H9 (cell line): ENCODE measurements around the gene SSNA1. TPM values are rescaled to one million over a fixed set of nuclear protein-coding genes. Genes with fewer than 3 reads are reported as not detected.

Experiments used
- DNase-seq: peaks from one replicate; pipeline ENCODE4 v3.0.0-alpha.2; 2017
- H2AFZ ChIP-seq: one replicate; pipeline ENCODE4 v1.6.1; 2013; ENCODE audit warnings: mild to moderate bottlenecking, low read length, control low read depth, moderate library complexity
- H2AK5ac ChIP-seq: 2 replicates; pipeline ENCODE4 v1.6.1; 2013; ENCODE audit warnings: low read length, control low read depth, mixed read lengths; ENCODE audit not compliant: insufficient read length
- H2BK120ac ChIP-seq: one replicate; pipeline ENCODE4 v1.6.1; 2013; ENCODE audit warnings: low read depth, mild to moderate bottlenecking, low read length, control low read depth, inconsistent platforms; ENCODE audit not compliant: poor library complexity, severe bottlenecking
- H2BK12ac ChIP-seq: 2 replicates; pipeline ENCODE4 v1.6.1; 2013; ENCODE audit warnings: low read length, control low read depth, mixed read lengths, low read depth; ENCODE audit not compliant: insufficient read length
- H2BK15ac ChIP-seq: 2 replicates; pipeline ENCODE4 v1.6.1; 2013; ENCODE audit warnings: low read depth, low read length, control low read depth
- H2BK20ac ChIP-seq: one replicate; pipeline ENCODE4 v1.6.1; 2013; ENCODE audit warnings: low read depth, mild to moderate bottlenecking, low read length, control low read depth, inconsistent platforms; ENCODE audit not compliant: poor library complexity, severe bottlenecking
- H2BK5ac ChIP-seq: 2 replicates; pipeline ENCODE4 v1.6.1; 2013; ENCODE audit warnings: low read length, control low read depth, mixed read lengths; ENCODE audit not compliant: insufficient read length
- H3K14ac ChIP-seq: 2 replicates; pipeline ENCODE4 v1.6.1; 2013; ENCODE audit warnings: low read length, control low read depth; ENCODE audit not compliant: insufficient read depth
- H3K18ac ChIP-seq: 2 replicates; pipeline ENCODE4 v1.6.1; 2013; ENCODE audit warnings: low read depth, mild to moderate bottlenecking, mixed read lengths, low read length, control low read depth; ENCODE audit not compliant: insufficient read length
- H3K23ac ChIP-seq: 2 replicates; pipeline ENCODE4 v1.6.1; 2013; ENCODE audit warnings: low read length, control low read depth, mixed read lengths, low read depth; ENCODE audit not compliant: insufficient read length
- H3K23me2 ChIP-seq: 2 replicates; pipeline ENCODE4 v1.6.1; 2013; ENCODE audit warnings: low read depth, mild to moderate bottlenecking, mixed read lengths, low read length, control low read depth; ENCODE audit not compliant: insufficient read length, poor library complexity, severe bottlenecking
- H3K27ac ChIP-seq: 2 replicates; pipeline ENCODE4 v1.5.1; 2013; ENCODE audit warnings: low read length, control low read depth, mixed read lengths, low read depth; ENCODE audit not compliant: insufficient read length
- H3K27me3 ChIP-seq: 2 replicates; pipeline ENCODE4 v1.6.1; 2013; ENCODE audit warnings: low read length, control low read depth, inconsistent platforms; ENCODE audit not compliant: insufficient read depth
- H3K4ac ChIP-seq: 2 replicates; pipeline ENCODE4 v1.6.1; 2013; ENCODE audit warnings: low read depth, mild to moderate bottlenecking, control low read depth, inconsistent platforms, low read length, moderate library complexity
- H3K4me1 ChIP-seq: 2 replicates; pipeline ENCODE4 v1.6.1; 2013; ENCODE audit warnings: low read length, control low read depth, inconsistent platforms; ENCODE audit not compliant: insufficient read depth
- H3K4me2 ChIP-seq: 2 replicates; pipeline ENCODE4 v1.6.1; 2013; ENCODE audit warnings: low read length, control low read depth, mixed read lengths; ENCODE audit not compliant: insufficient read length, insufficient read depth
- H3K56ac ChIP-seq: 2 replicates; pipeline ENCODE4 v1.6.1; 2013; ENCODE audit warnings: low read depth, mild to moderate bottlenecking, mixed read lengths, low read length, control low read depth; ENCODE audit not compliant: insufficient read length
- H3K79me1 ChIP-seq: 2 replicates; pipeline ENCODE4 v1.6.1; 2013; ENCODE audit warnings: low read depth, mild to moderate bottlenecking, moderate library complexity, low read length, control low read depth, inconsistent platforms; ENCODE audit not compliant: insufficient read depth, poor library complexity, severe bottlenecking
- H3K79me2 ChIP-seq: 2 replicates; pipeline ENCODE4 v1.6.1; 2013; ENCODE audit warnings: low read length, control low read depth, inconsistent platforms; ENCODE audit not compliant: insufficient read depth
- H3K9ac ChIP-seq: 2 replicates; pipeline ENCODE4 v1.6.1; 2013; ENCODE audit warnings: low read length, control low read depth, mixed read lengths; ENCODE audit not compliant: insufficient read length; ENCODE audit errors: extremely low read depth
- H3K9me3 ChIP-seq: one replicate; pipeline ENCODE4 v1.6.1; 2013; ENCODE audit warnings: low read depth, low read length, inconsistent platforms; ENCODE audit not compliant: control insufficient read depth
- H3T11ph ChIP-seq: one replicate; pipeline ENCODE4 v1.6.1; 2013; ENCODE audit warnings: mild to moderate bottlenecking, low read length, control low read depth, inconsistent platforms
- H4K20me1 ChIP-seq: one replicate; pipeline ENCODE4 v1.6.1; 2013; ENCODE audit not compliant: control insufficient read depth, insufficient read length, insufficient read depth
- H4K5ac ChIP-seq: 2 replicates; pipeline ENCODE4 v1.6.1; 2013; ENCODE audit warnings: low read depth, mild to moderate bottlenecking, mixed read lengths, low read length, control low read depth; ENCODE audit not compliant: insufficient read length
- H4K8ac ChIP-seq: replicated peaks from 2 replicates; pipeline ENCODE4 v1.6.1; 2013; ENCODE audit warnings: low read length, control low read depth, mixed read lengths, low read depth; ENCODE audit not compliant: insufficient read length
- H4K91ac ChIP-seq: 2 replicates; pipeline ENCODE4 v1.6.1; 2013; ENCODE audit warnings: low read depth, mild to moderate bottlenecking, moderate library complexity, mixed read lengths, low read length, control low read depth; ENCODE audit not compliant: insufficient read length
- H3K27ac Mint-ChIP-seq, 3 experiments: 2 replicates in 2 of 3; 3 replicates in 1 of 3; pipeline ENCODE4 v1.8.0; 2020 to 2021; ENCODE audit warnings: mixed read lengths in 3 of 3, mild to moderate bottlenecking in 1 of 3, moderate library complexity in 1 of 3
- H3K27me3 Mint-ChIP-seq: 2 replicates; pipeline ENCODE4 v1.8.0; 2021; ENCODE audit warnings: low read depth, mild to moderate bottlenecking, moderate library complexity, mixed read lengths
- H3K36me3 Mint-ChIP-seq, 3 experiments: 2 replicates in 2 of 3; 3 replicates in 1 of 3; pipeline ENCODE4 v1.8.0; 2020 to 2021; ENCODE audit warnings: low read depth in 3 of 3, mixed read lengths in 3 of 3; ENCODE audit not compliant: insufficient read depth in 1 of 3
- H3K4me1 Mint-ChIP-seq, 2 experiments: 2 replicates each; pipeline ENCODE4 v1.8.0; 2020; ENCODE audit warnings: mixed read lengths in 2 of 2
- H3K4me3 Mint-ChIP-seq, 2 experiments: 2 replicates in 1 of 2; 3 replicates in 1 of 2; pipeline ENCODE4 v1.8.0; 2020 to 2021; ENCODE audit warnings: mild to moderate bottlenecking in 2 of 2, mixed read lengths in 2 of 2, moderate library complexity in 1 of 2
- H3K9me3 Mint-ChIP-seq, 2 experiments: 2 replicates in 1 of 2; 3 replicates in 1 of 2; pipeline ENCODE4 v1.8.0; 2020; ENCODE audit warnings: mild to moderate bottlenecking in 2 of 2, mixed read lengths in 2 of 2, moderate library complexity in 1 of 2
- WGBS: extraction: QIAGEN DNeasy Blood & Tissue Kit; methylation state at CpG from one replicate; pipeline ENCODE4 v1.1.7; 2013; ENCODE audit warnings: missing lambda C conversion rate, low lambda C conversion rate, mixed read lengths; ENCODE audit not compliant: insufficient read length; ENCODE audit errors: extremely low coverage; 5-methylcytosine and 5-hydroxymethylcytosine counted together
- total RNA-seq: library from RNA; stranded (reverse); gene quantifications from 2 replicates; pipeline ENCODE4 v1.2.1, GENCODE V29; 2021
- TF ChIP-seq, protein P1 (sequence below): fragments of 200-600 bp; sonication (generic); conservative IDR thresholded peaks from 3 replicates; pipeline ENCODE4 v1.8.0; 2021; ENCODE audit warnings: antibody characterized with exemption, mild to moderate bottlenecking

The SSNA1 gene
- total RNA-seq, 1 experiment from 2014 or later = 69.2 TPM

DNA sequence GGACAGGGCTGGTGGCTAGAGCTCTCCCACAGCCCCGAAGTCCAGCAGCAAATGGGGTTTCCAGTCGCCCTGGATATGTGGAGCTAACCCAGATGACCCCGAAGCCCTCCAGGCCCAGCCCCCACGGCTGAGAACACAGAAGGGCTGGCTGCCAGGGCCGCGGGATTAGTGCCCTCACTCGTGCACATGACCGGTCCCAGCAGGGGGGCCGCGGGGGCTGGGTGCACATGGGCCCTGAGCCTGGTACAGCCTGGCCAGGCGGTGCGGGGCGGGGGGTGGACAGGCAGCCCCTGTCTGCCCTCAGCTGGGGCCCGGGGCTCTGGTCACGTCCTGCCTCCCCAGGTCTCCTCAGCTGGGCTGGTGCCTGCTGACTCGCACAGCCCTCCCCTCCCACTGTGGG lies 5.9 kb downstream of the SSNA1 start:
- H3K27me3 Mint-ChIP-seq = no peaks in the 10 kb centered on the region
- Histone ChIP-seq H2AFZ (no peak overlapping the region), H3K18ac (no peak overlapping the region), H2AK5ac (no peak overlapping the region), H2BK20ac (no peak overlapping the region), H3K27me3 (no peaks in the 10 kb centered on the region), H4K8ac (no peak overlapping the region), H3K56ac (no peak overlapping the region), H3K79me1 (peaks cover 3% of the 10 kb centered on the region), H3K79me2 (0 out of 2 replicates have a peak, but pooled peaks cover 2% of the 10 kb centered on the region), H3K9ac (no peak overlapping the region), H3K9me3 (no peaks in the 10 kb centered on the region), H3K4me1 (peaks cover 4% of the 10 kb centered on the region; the same call in 1 of the 2 replicates), H3K4ac (no peak overlapping the region), H2BK120ac (no peak overlapping the region), H4K5ac (no peak overlapping the region), H3K23me2 (peaks cover 2% of the 10 kb centered on the region), H3K23ac (no peak overlapping the region), H2BK15ac (no peak overlapping the region), H3K14ac (no peak overlapping the region; the same call in 1 of the 2 replicates), H3T11ph (no peak overlapping the region), H4K91ac (no peak overlapping the region), H4K20me1 (no peaks in the 10 kb centered on the region), H2BK5ac (no peak overlapping the region), H2BK12ac (no peak overlapping the region), H3K4me2 (no peak overlapping the region), H3K27ac (no peak overlapping the region)
- H3K9me3 Mint-ChIP-seq = no peaks in the 10 kb centered on the region
- no peak overlapping the region for H3K4me3 Mint-ChIP-seq
- peaks cover 5 to 15% (median 11%) of the 10 kb centered on the region in 3 experiments; a peak in 5 of 7 replicates for H3K36me3 Mint-ChIP-seq
- no peak overlapping the region for H3K27ac Mint-ChIP-seq
- WGBS = no CpG with 5 or more reads among the region's 16 CpGs
- TF ChIP-seq, protein P1, sequence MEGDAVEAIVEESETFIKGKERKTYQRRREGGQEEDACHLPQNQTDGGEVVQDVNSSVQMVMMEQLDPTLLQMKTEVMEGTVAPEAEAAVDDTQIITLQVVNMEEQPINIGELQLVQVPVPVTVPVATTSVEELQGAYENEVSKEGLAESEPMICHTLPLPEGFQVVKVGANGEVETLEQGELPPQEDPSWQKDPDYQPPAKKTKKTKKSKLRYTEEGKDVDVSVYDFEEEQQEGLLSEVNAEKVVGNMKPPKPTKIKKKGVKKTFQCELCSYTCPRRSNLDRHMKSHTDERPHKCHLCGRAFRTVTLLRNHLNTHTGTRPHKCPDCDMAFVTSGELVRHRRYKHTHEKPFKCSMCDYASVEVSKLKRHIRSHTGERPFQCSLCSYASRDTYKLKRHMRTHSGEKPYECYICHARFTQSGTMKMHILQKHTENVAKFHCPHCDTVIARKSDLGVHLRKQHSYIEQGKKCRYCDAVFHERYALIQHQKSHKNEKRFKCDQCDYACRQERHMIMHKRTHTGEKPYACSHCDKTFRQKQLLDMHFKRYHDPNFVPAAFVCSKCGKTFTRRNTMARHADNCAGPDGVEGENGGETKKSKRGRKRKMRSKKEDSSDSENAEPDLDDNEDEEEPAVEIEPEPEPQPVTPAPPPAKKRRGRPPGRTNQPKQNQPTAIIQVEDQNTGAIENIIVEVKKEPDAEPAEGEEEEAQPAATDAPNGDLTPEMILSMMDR = no peak
- peaks cover 8 to 17% of the 10 kb centered on the region in 2 experiments for H3K4me1 Mint-ChIP-seq
- no peak for DNase-seq
